Measurements from ENCODE around the gene PPP1R17.
A peak's percentile ranks its signal among the peaks of the same experiment; 100 is the strongest.

The PPP1R17 gene

GRCh38 chr7:31699050-31699449 lies 12.0 kb downstream of the PPP1R17 start:
- no peak for DNase-seq (ENCODE audit: low read depth)

GRCh38 chr7:31702354-31702753 lies 15.3 kb downstream of the PPP1R17 start:
- no peak for DNase-seq (ENCODE audit: low read depth)

- DNase-seq (ENCODE audit: low read depth), result no peak
Observed at GRCh38 chr7:31705377-31705776, 18.4 kb downstream of the PPP1R17 start.

DNA sequence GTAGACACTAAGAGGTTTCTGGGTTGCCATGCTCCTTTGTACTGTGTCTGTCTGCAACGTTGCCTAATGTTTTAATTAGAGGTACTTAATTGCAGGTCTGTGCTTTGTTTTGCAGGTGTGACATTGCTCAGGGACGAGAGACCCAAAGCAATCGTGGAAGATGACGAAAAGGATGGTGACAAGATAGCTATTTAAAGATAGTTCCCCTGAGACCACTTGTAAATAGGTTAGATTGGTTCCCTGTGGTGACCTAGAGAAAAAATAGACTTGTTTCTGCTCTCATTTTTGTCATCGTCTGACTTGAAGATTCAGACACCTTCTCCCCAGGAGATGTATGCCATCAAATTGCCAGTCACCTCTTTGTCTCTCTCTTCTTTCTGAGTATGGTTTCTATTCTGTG lies 20.1 kb downstream of the PPP1R17 start:
- DNase-seq (ENCODE audit: low read depth), result no peak

GRCh38 chr7:31710171-31710570 lies 23.2 kb downstream of the PPP1R17 start:
- no peak for DNase-seq (ENCODE audit: low read depth)

- no peak for DNase-seq (ENCODE audit: low read depth)
Observed at GRCh38 chr7:31716355-31716754, 29.3 kb downstream of the PPP1R17 start.

GRCh38 chr7:31720366-31720765 lies 33.4 kb downstream of the PPP1R17 start:
- no peak for DNase-seq (ENCODE audit: low read depth)

DNA sequence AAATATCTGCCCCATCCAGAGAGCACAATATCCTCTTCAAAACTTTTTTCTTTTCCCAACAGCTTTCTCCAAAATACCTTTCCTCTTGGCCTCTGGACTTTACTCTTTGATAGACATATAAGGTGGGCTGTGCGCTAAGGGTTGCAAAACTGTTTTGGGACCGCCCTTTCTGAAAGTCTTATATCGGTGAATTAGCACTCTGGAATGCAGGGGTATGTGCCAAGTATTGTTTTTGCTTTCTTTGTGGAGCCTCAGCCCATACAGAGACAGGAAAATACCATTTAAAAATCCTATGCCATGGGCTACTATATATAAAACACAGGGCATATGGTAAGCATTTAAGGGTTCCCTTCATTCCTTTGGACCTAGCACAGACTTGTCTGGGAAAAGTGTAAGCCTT lies 37.7 kb downstream of the PPP1R17 start:
- DNase-seq (ENCODE audit: low read depth), result no peak

- DNase-seq (ENCODE audit: low read depth), result no peak
Observed at GRCh38 chr7:31729195-31729804, 42.3 kb downstream of the PPP1R17 start.

GRCh38 chr7:31734456-31734855 lies 47.4 kb downstream of the PPP1R17 start:
- DNase-seq (ENCODE audit: low read depth), result no peak

DNA sequence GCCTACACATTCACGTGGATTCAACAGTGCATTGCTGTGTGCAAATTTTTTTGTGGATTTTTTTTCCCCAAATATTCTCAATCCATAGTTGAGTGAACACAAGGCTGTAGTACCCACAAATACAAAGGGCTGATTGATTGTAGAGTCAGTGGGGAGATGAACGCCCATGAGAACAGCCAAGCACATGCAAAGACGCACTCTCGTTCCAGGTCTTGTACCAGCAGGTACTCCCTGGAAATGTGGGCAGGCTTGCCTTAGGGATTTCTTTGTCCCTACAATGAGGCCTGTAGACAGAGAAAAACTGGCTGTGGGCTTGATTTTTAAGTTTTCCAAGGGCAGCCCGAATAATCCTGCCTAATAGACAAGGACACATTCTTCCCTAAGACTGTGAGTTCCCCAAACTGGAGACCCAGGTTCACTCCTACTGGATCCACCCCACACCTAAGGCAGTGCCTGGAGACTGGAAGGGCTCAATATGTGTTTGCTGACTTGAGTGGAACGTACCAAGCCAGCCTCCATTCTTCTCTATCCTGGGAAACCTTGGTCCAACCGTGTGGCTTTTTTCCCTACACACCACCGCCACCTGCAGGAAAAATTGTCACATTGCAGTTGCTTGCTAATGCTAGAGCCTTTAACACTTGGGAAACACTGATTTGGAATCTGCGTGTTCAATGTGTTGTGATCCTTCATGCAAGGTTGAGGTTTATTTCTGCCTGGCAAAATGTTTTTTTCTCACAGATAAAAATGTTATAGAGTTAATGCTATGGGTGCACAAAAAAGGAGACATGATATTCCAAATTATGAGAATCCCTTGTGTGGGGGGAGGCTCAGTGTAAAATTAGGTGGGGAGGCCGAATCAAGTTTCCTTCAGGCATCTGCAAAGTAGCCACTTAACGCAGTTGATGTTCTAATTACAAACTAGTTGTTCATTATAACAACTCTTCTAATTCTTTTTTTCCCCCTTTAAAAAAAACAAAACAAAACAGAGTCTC lies 49.3 kb downstream of the PPP1R17 start:
- no peak for DNase-seq (ENCODE audit: low read depth)

GRCh38 chr7:31741852-31742251 lies 54.8 kb downstream of the PPP1R17 start:
- DNase-seq (ENCODE audit: low read depth), result no peak

DNA sequence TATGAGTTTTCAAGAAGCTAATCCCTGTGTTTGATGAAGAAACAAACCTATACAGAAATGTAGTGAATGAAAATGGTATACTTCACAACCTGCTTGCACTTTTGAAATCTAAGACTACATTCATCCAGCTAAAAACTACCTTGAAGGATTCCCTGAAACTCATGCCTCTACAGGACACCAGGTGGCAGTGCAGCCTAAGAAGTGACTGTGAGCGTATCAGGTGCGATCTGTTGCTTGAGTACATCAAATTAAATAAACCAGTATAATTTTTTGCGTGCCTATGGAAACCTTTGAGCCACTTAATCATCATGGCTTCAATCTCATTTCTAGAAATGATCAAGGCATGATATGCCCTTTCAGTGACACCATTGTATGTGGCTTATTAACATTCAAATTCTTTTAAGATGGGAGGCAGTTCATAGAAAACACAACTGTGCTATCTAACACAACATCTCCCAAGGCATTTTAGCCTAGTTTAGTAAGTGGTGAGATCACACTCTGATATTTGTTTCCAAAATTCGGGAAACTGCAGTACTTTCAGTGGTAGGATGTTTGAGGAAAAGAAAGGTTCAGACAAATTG lies 57.4 kb downstream of the PPP1R17 start:
- DNase-seq (ENCODE audit: low read depth), result peak; percentile 3

DNA sequence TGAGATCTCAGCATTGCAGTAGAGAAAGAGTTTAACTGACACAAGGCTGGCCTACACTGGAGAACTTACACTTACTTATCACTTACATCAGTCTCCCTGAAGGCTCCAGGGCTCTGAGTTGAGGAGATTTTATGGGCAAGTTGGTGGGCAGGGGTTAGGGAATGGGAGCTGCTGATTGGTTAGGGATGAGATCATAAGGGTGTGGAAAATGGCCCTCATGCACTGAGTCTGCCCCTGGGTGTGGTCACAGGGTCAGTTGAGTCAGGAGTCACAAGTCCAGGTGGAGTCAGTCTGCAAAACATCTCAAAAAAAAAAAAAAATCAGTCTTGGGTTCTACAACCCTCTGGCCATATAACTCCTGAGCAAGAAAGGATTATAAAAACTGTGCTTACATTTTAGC lies 60.5 kb downstream of the PPP1R17 start:
- no peak for DNase-seq (ENCODE audit: low read depth)

DNA sequence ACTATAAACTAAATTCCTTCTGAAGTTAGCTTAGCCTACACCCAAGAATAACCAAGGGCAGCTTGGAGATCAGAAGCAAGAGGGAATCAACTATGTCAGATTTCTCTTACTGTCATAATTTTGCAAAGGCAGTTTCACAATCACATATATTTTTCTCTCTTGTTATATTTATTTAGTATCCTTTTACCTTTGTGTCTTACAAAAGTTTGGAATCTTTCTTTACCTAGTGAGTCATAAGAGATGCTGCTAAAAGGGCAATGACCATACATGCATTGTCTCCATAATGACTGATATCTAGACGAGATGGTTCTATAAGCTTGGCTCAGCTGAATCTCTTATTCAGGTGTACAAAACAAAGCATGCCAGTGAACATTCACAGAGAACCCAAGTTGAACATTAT lies 61.1 kb downstream of the PPP1R17 start:
- DNase-seq (ENCODE audit: low read depth), result no peak

GRCh38 chr7:31751726-31752125 lies 64.7 kb downstream of the PPP1R17 start:
- DNase-seq (ENCODE audit: low read depth), result no peak
